H9 (cell line): ENCODE results near the gene ZNF224. TPM values are rescaled to one million over a fixed set of nuclear protein-coding genes. Genes with fewer than 3 reads are reported as not detected.

Experiments
- DNase-seq: peaks from one replicate; pipeline ENCODE4 v3.0.0-alpha.2; 2017
- H2AFZ ChIP-seq: one replicate; pipeline ENCODE4 v1.6.1; 2013; ENCODE audit warnings: mild to moderate bottlenecking, low read length, control low read depth, moderate library complexity
- H2AK5ac ChIP-seq: 2 replicates; pipeline ENCODE4 v1.6.1; 2013; ENCODE audit warnings: low read length, control low read depth, mixed read lengths; ENCODE audit not compliant: insufficient read length
- H2BK120ac ChIP-seq: one replicate; pipeline ENCODE4 v1.6.1; 2013; ENCODE audit warnings: low read depth, mild to moderate bottlenecking, low read length, control low read depth, inconsistent platforms; ENCODE audit not compliant: poor library complexity, severe bottlenecking
- H2BK12ac ChIP-seq: 2 replicates; pipeline ENCODE4 v1.6.1; 2013; ENCODE audit warnings: low read length, control low read depth, mixed read lengths, low read depth; ENCODE audit not compliant: insufficient read length
- H2BK15ac ChIP-seq: 2 replicates; pipeline ENCODE4 v1.6.1; 2013; ENCODE audit warnings: low read depth, low read length, control low read depth
- H2BK20ac ChIP-seq: one replicate; pipeline ENCODE4 v1.6.1; 2013; ENCODE audit warnings: low read depth, mild to moderate bottlenecking, low read length, control low read depth, inconsistent platforms; ENCODE audit not compliant: poor library complexity, severe bottlenecking
- H2BK5ac ChIP-seq: 2 replicates; pipeline ENCODE4 v1.6.1; 2013; ENCODE audit warnings: low read length, control low read depth, mixed read lengths; ENCODE audit not compliant: insufficient read length
- H3K14ac ChIP-seq: 2 replicates; pipeline ENCODE4 v1.6.1; 2013; ENCODE audit warnings: low read length, control low read depth; ENCODE audit not compliant: insufficient read depth
- H3K18ac ChIP-seq: 2 replicates; pipeline ENCODE4 v1.6.1; 2013; ENCODE audit warnings: low read depth, mild to moderate bottlenecking, mixed read lengths, low read length, control low read depth; ENCODE audit not compliant: insufficient read length
- H3K23ac ChIP-seq: 2 replicates; pipeline ENCODE4 v1.6.1; 2013; ENCODE audit warnings: low read length, control low read depth, mixed read lengths, low read depth; ENCODE audit not compliant: insufficient read length
- H3K23me2 ChIP-seq: 2 replicates; pipeline ENCODE4 v1.6.1; 2013; ENCODE audit warnings: low read depth, mild to moderate bottlenecking, mixed read lengths, low read length, control low read depth; ENCODE audit not compliant: insufficient read length, poor library complexity, severe bottlenecking
- H3K27ac ChIP-seq: 2 replicates; pipeline ENCODE4 v1.5.1; 2013; ENCODE audit warnings: low read length, control low read depth, mixed read lengths, low read depth; ENCODE audit not compliant: insufficient read length
- H3K27me3 ChIP-seq: 2 replicates; pipeline ENCODE4 v1.6.1; 2013; ENCODE audit warnings: low read length, control low read depth, inconsistent platforms; ENCODE audit not compliant: insufficient read depth
- H3K4ac ChIP-seq: 2 replicates; pipeline ENCODE4 v1.6.1; 2013; ENCODE audit warnings: low read depth, mild to moderate bottlenecking, control low read depth, inconsistent platforms, low read length, moderate library complexity
- H3K4me1 ChIP-seq: 2 replicates; pipeline ENCODE4 v1.6.1; 2013; ENCODE audit warnings: low read length, control low read depth, inconsistent platforms; ENCODE audit not compliant: insufficient read depth
- H3K4me2 ChIP-seq: 2 replicates; pipeline ENCODE4 v1.6.1; 2013; ENCODE audit warnings: low read length, control low read depth, mixed read lengths; ENCODE audit not compliant: insufficient read length, insufficient read depth
- H3K56ac ChIP-seq: 2 replicates; pipeline ENCODE4 v1.6.1; 2013; ENCODE audit warnings: low read depth, mild to moderate bottlenecking, mixed read lengths, low read length, control low read depth; ENCODE audit not compliant: insufficient read length
- H3K79me1 ChIP-seq: 2 replicates; pipeline ENCODE4 v1.6.1; 2013; ENCODE audit warnings: low read depth, mild to moderate bottlenecking, moderate library complexity, low read length, control low read depth, inconsistent platforms; ENCODE audit not compliant: insufficient read depth, poor library complexity, severe bottlenecking
- H3K79me2 ChIP-seq: 2 replicates; pipeline ENCODE4 v1.6.1; 2013; ENCODE audit warnings: low read length, control low read depth, inconsistent platforms; ENCODE audit not compliant: insufficient read depth
- H3K9ac ChIP-seq: 2 replicates; pipeline ENCODE4 v1.6.1; 2013; ENCODE audit warnings: low read length, control low read depth, mixed read lengths; ENCODE audit not compliant: insufficient read length; ENCODE audit errors: extremely low read depth
- H3K9me3 ChIP-seq: one replicate; pipeline ENCODE4 v1.6.1; 2013; ENCODE audit warnings: low read depth, low read length, inconsistent platforms; ENCODE audit not compliant: control insufficient read depth
- H3T11ph ChIP-seq: one replicate; pipeline ENCODE4 v1.6.1; 2013; ENCODE audit warnings: mild to moderate bottlenecking, low read length, control low read depth, inconsistent platforms
- H4K20me1 ChIP-seq: one replicate; pipeline ENCODE4 v1.6.1; 2013; ENCODE audit not compliant: control insufficient read depth, insufficient read length, insufficient read depth
- H4K5ac ChIP-seq: 2 replicates; pipeline ENCODE4 v1.6.1; 2013; ENCODE audit warnings: low read depth, mild to moderate bottlenecking, mixed read lengths, low read length, control low read depth; ENCODE audit not compliant: insufficient read length
- H4K8ac ChIP-seq: replicated peaks from 2 replicates; pipeline ENCODE4 v1.6.1; 2013; ENCODE audit warnings: low read length, control low read depth, mixed read lengths, low read depth; ENCODE audit not compliant: insufficient read length
- H4K91ac ChIP-seq: 2 replicates; pipeline ENCODE4 v1.6.1; 2013; ENCODE audit warnings: low read depth, mild to moderate bottlenecking, moderate library complexity, mixed read lengths, low read length, control low read depth; ENCODE audit not compliant: insufficient read length
- H3K27ac Mint-ChIP-seq, 3 experiments: 2 replicates in 2 of 3; 3 replicates in 1 of 3; pipeline ENCODE4 v1.8.0; 2020 to 2021; ENCODE audit warnings: mixed read lengths in 3 of 3, mild to moderate bottlenecking in 1 of 3, moderate library complexity in 1 of 3
- H3K27me3 Mint-ChIP-seq: 2 replicates; pipeline ENCODE4 v1.8.0; 2021; ENCODE audit warnings: low read depth, mild to moderate bottlenecking, moderate library complexity, mixed read lengths
- H3K36me3 Mint-ChIP-seq, 3 experiments: 2 replicates in 2 of 3; 3 replicates in 1 of 3; pipeline ENCODE4 v1.8.0; 2020 to 2021; ENCODE audit warnings: low read depth in 3 of 3, mixed read lengths in 3 of 3; ENCODE audit not compliant: insufficient read depth in 1 of 3
- H3K4me1 Mint-ChIP-seq, 2 experiments: 2 replicates each; pipeline ENCODE4 v1.8.0; 2020; ENCODE audit warnings: mixed read lengths in 2 of 2
- H3K4me3 Mint-ChIP-seq, 2 experiments: 2 replicates in 1 of 2; 3 replicates in 1 of 2; pipeline ENCODE4 v1.8.0; 2020 to 2021; ENCODE audit warnings: mild to moderate bottlenecking in 2 of 2, mixed read lengths in 2 of 2, moderate library complexity in 1 of 2
- H3K9me3 Mint-ChIP-seq, 2 experiments: 2 replicates in 1 of 2; 3 replicates in 1 of 2; pipeline ENCODE4 v1.8.0; 2020; ENCODE audit warnings: mild to moderate bottlenecking in 2 of 2, mixed read lengths in 2 of 2, moderate library complexity in 1 of 2
- WGBS: extraction: QIAGEN DNeasy Blood & Tissue Kit; methylation state at CpG from one replicate; pipeline ENCODE4 v1.1.7; 2013; ENCODE audit warnings: missing lambda C conversion rate, low lambda C conversion rate, mixed read lengths; ENCODE audit not compliant: insufficient read length; ENCODE audit errors: extremely low coverage; 5-methylcytosine and 5-hydroxymethylcytosine counted together
- long read RNA-seq: library from polyadenylated mRNA; unstranded; transcript quantifications from one replicate; pipeline ENCODE4 v2.0.0, GENCODE V29; 2020
- total RNA-seq: library from RNA; stranded (reverse); gene quantifications from 2 replicates; pipeline ENCODE4 v1.2.1, GENCODE V29; 2021
- TF ChIP-seq, protein P1 (sequence below): fragments of 200-600 bp; sonication (generic); conservative IDR thresholded peaks from 3 replicates; pipeline ENCODE4 v1.8.0; 2021; ENCODE audit warnings: antibody characterized with exemption, mild to moderate bottlenecking

ZNF224 gene
- 15.2 and 19.0 TPM in 2 replicates for total RNA-seq
- long read RNA-seq, transcript ZNF224-203 (1 exons, 1,552 nt): minor isoform, 5 of 42 reads
- long read RNA-seq, transcript ZNF224-201 (6 exons, 3,980 nt): major isoform, 10 of 42 reads
- long read RNA-seq, partial matches to known transcripts: 2 of 42 reads
- long read RNA-seq, other reads (novel, unspliced or antisense): 25 of 42 reads

DNA sequence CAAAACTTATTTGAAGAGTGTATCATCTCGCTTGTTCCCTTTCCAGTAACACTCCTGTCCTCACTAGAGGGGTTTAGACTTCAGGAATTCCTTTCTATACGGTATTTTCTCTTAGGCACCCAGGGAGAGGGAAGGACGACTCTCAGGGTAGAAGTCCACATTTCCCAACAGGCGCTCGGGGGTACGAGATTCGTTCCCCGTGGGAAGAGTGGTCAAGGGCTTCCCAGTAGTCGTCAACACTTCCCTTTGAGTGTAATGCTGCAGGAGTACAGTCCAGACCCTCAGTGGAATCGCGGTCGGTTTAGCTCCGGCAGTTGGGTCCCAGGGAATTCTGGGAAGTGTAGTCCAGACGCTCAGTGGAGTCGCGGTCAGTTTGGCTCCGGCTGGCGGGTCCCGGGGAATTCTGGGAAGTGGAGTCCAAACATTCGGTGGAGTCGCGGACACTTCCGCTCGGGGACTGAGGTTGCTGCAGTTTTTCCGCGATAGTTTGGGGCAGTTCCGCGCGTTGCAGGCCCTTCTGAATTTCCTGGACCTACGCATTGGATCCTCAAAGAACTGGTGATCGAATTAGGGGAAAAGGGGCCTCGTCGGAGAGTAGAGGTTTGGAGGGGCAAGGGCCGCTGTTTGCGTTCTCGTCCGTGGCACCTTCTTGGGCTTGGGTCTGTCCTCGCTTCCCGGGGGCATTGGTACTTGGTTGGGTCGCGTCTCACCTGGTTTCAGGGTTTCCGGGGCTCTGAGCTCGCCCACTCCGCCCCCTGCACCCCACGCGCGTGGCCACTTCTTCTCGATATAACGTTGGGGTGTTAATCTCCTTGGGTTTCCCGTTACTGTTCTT, at the start of gene ZNF224:
Gene ZNF224 (plus strand): TSS at position 431 of the 835 bp plus-strand sequence. CDS start 3,513 bp downstream, outside the sequence.
- H2AFZ ChIP-seq: peak within 1 kb of the TSS; percentile 84
- H4K8ac ChIP-seq: no peak within 1 kb of the TSS
- H3T11ph ChIP-seq: no peak within 1 kb of the TSS
- no peak within 1 kb of the TSS for H2BK120ac ChIP-seq
- H3K27ac ChIP-seq: no peak within 1 kb of the TSS
- H3K23me2 ChIP-seq: peaks cover 12% of the 10 kb centered on the region
- Mint-ChIP-seq H3K27ac (peak within 1 kb of the TSS; percentile 64 to 96 (median 87); a peak in 5 of 7 replicates), H3K27me3 (peaks cover 5% of the 10 kb centered on the region), H3K9me3 (0 out of 5 replicates have a peak, but pooled peaks cover 0 to 3% of the 10 kb centered on the region in 2 experiments), H3K4me3 (peak within 1 kb of the TSS; percentile 99), H3K36me3 (peaks cover 0 to 15% (median 9%) of the 10 kb centered on the region in 3 experiments; a peak in 6 of 7 replicates), H3K4me1 (peaks cover 4 to 5% of the 10 kb centered on the region in 2 experiments)
- peak within 1 kb of the TSS; percentile 62 for H3K4me2 ChIP-seq
- TF ChIP-seq, protein P1, sequence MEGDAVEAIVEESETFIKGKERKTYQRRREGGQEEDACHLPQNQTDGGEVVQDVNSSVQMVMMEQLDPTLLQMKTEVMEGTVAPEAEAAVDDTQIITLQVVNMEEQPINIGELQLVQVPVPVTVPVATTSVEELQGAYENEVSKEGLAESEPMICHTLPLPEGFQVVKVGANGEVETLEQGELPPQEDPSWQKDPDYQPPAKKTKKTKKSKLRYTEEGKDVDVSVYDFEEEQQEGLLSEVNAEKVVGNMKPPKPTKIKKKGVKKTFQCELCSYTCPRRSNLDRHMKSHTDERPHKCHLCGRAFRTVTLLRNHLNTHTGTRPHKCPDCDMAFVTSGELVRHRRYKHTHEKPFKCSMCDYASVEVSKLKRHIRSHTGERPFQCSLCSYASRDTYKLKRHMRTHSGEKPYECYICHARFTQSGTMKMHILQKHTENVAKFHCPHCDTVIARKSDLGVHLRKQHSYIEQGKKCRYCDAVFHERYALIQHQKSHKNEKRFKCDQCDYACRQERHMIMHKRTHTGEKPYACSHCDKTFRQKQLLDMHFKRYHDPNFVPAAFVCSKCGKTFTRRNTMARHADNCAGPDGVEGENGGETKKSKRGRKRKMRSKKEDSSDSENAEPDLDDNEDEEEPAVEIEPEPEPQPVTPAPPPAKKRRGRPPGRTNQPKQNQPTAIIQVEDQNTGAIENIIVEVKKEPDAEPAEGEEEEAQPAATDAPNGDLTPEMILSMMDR: no peak
- H4K20me1 ChIP-seq: no peaks in the 10 kb centered on the region
- no peak within 1 kb of the TSS for H3K14ac ChIP-seq
- no peak within 1 kb of the TSS for H2BK12ac ChIP-seq
- WGBS: no CpG with 5 or more reads among the region's 50 CpGs
- H3K27me3 ChIP-seq: no peaks in the 10 kb centered on the region
- H3K18ac ChIP-seq: no peak within 1 kb of the TSS
- no peak within 1 kb of the TSS for H3K4ac ChIP-seq
- no peak within 1 kb of the TSS for H3K56ac ChIP-seq
- no peak within 1 kb of the TSS for H2BK5ac ChIP-seq
- H3K9me3 ChIP-seq: no peaks in the 10 kb centered on the region
- no peak within 1 kb of the TSS for H3K23ac ChIP-seq
- no peaks in the 10 kb centered on the region for H3K4me1 ChIP-seq
- peak; percentile 94 for DNase-seq
- no peaks in the 10 kb centered on the region for H3K79me1 ChIP-seq
- no peak within 1 kb of the TSS for H2AK5ac ChIP-seq
- H3K9ac ChIP-seq: peak within 1 kb of the TSS; percentile 68
- no peak within 1 kb of the TSS for H4K5ac ChIP-seq
- H2BK15ac ChIP-seq: no peak within 1 kb of the TSS
- H2BK20ac ChIP-seq: no peak within 1 kb of the TSS
- H4K91ac ChIP-seq: no peak within 1 kb of the TSS
- H3K79me2 ChIP-seq: no peaks in the 10 kb centered on the region
